ENCODE results near the gene FHL3. TPM values are rescaled to one million over a fixed set of nuclear protein-coding genes. Genes with fewer than 3 reads are reported as not detected.

The FHL3 gene
- total RNA-seq, 1 donor from 2014 or later, result 17.6 TPM

- DNase-seq (ENCODE audit: low spot score, unreplicated experiment), result no peak
- TF ChIP-seq, protein P1, sequence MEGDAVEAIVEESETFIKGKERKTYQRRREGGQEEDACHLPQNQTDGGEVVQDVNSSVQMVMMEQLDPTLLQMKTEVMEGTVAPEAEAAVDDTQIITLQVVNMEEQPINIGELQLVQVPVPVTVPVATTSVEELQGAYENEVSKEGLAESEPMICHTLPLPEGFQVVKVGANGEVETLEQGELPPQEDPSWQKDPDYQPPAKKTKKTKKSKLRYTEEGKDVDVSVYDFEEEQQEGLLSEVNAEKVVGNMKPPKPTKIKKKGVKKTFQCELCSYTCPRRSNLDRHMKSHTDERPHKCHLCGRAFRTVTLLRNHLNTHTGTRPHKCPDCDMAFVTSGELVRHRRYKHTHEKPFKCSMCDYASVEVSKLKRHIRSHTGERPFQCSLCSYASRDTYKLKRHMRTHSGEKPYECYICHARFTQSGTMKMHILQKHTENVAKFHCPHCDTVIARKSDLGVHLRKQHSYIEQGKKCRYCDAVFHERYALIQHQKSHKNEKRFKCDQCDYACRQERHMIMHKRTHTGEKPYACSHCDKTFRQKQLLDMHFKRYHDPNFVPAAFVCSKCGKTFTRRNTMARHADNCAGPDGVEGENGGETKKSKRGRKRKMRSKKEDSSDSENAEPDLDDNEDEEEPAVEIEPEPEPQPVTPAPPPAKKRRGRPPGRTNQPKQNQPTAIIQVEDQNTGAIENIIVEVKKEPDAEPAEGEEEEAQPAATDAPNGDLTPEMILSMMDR (IDR thresholded peaks at IDR 0.05; ENCODE audit: unreplicated experiment), result no peak
- H3K4me1 Mint-ChIP-seq (ENCODE audit: low read depth), result peaks cover 20% of the 10 kb centered on the region
- H3K9me3 Mint-ChIP-seq (ENCODE audit: low read depth), result no peaks in the 10 kb centered on the region
- H3K36me3 Mint-ChIP-seq (ENCODE audit: insufficient read depth), result peaks cover 3% of the 10 kb centered on the region
- H3K27ac Mint-ChIP-seq, result no peak overlapping the region
- no peak overlapping the region for H3K4me3 Mint-ChIP-seq (ENCODE audit: low read depth)
- H3K27me3 Mint-ChIP-seq, result peaks cover 4% of the 10 kb centered on the region
Measured at GRCh38 chr1:38031513-38031866, 26.2 kb upstream of the FHL3 start.

- TF ChIP-seq, protein P1 (IDR thresholded peaks at IDR 0.05; ENCODE audit: unreplicated experiment), result no peak
- peaks cover 4% of the 10 kb centered on the region for H3K36me3 Mint-ChIP-seq (ENCODE audit: insufficient read depth)
- peaks cover 4% of the 10 kb centered on the region for H3K27me3 Mint-ChIP-seq
- no peak for DNase-seq (ENCODE audit: low spot score, unreplicated experiment)
- H3K27ac Mint-ChIP-seq, result no peak overlapping the region
- peaks cover 20% of the 10 kb centered on the region for H3K4me1 Mint-ChIP-seq (ENCODE audit: low read depth)
- no peak overlapping the region for H3K4me3 Mint-ChIP-seq (ENCODE audit: low read depth)
- no peaks in the 10 kb centered on the region for H3K9me3 Mint-ChIP-seq (ENCODE audit: low read depth)
Measured at GRCh38 chr1:38030596-38031512, 25.5 kb upstream of the FHL3 start.

- no peak for DNase-seq (ENCODE audit: low spot score, unreplicated experiment)
- H3K4me1 Mint-ChIP-seq (ENCODE audit: low read depth), result peaks cover 20% of the 10 kb centered on the region
- H3K9me3 Mint-ChIP-seq (ENCODE audit: low read depth), result no peaks in the 10 kb centered on the region
- H3K4me3 Mint-ChIP-seq (ENCODE audit: low read depth), result no peak overlapping the region
- H3K27me3 Mint-ChIP-seq, result peaks cover 4% of the 10 kb centered on the region
- TF ChIP-seq, protein P1 (IDR thresholded peaks at IDR 0.05; ENCODE audit: unreplicated experiment), result no peak
- H3K27ac Mint-ChIP-seq, result no peak overlapping the region
- peaks cover 6% of the 10 kb centered on the region for H3K36me3 Mint-ChIP-seq (ENCODE audit: insufficient read depth)
Measured at GRCh38 chr1:38029685-38030511, 24.6 kb upstream of the FHL3 start.

GRCh38 chr1:38029081-38029681 is 23.9 kb upstream of the FHL3 start:
- H3K27me3 Mint-ChIP-seq, result peaks cover 2% of the 10 kb centered on the region
- peaks cover 8% of the 10 kb centered on the region for H3K36me3 Mint-ChIP-seq (ENCODE audit: insufficient read depth)
- no peak for DNase-seq (ENCODE audit: low spot score, unreplicated experiment)
- no peaks in the 10 kb centered on the region for H3K9me3 Mint-ChIP-seq (ENCODE audit: low read depth)
- peaks cover 20% of the 10 kb centered on the region for H3K4me1 Mint-ChIP-seq (ENCODE audit: low read depth)
- H3K27ac Mint-ChIP-seq, result no peak overlapping the region
- TF ChIP-seq, protein P1 (IDR thresholded peaks at IDR 0.05; ENCODE audit: unreplicated experiment), result no peak
- no peak overlapping the region for H3K4me3 Mint-ChIP-seq (ENCODE audit: low read depth)

GRCh38 chr1:38028671-38029070 is 23.4 kb upstream of the FHL3 start:
- DNase-seq (ENCODE audit: low spot score, unreplicated experiment), result no peak
- TF ChIP-seq, protein P1 (IDR thresholded peaks at IDR 0.05; ENCODE audit: unreplicated experiment), result no peak
- Mint-ChIP-seq H3K4me1 (ENCODE audit: low read depth) (peaks cover 20% of the 10 kb centered on the region), H3K4me3 (ENCODE audit: low read depth) (no peak overlapping the region), H3K9me3 (ENCODE audit: low read depth) (no peaks in the 10 kb centered on the region), H3K27me3 (no peaks in the 10 kb centered on the region), H3K27ac (no peak overlapping the region), H3K36me3 (ENCODE audit: insufficient read depth) (peaks cover 10% of the 10 kb centered on the region)

All from progenitor cell of endocrine pancreas (in vitro differentiated cells).